ENCODE measurements around the gene NR1I3. TPM values are rescaled to one million over a fixed set of nuclear protein-coding genes. Genes with fewer than 3 reads are reported as not detected.

NR1I3 gene
- total and polyA plus RNA-seq, 2 experiments from 2014 or later, result 0.50 TPM; not detected in 1

- TF ChIP-seq ZNF462 (CRISPR knock-in tag; IDR thresholded peaks at IDR 0.05) (no peak), POLR2AphosphoS5 (IDR thresholded peaks at IDR 0.05; ENCODE audit: low read depth) (peak; percentile 89), NANOG (IDR thresholded peaks at IDR 0.05; ENCODE audit: borderline replicate concordance) (0 out of 2 replicates have a peak, but pooled peaks have one; percentile 32), STAT1 (IDR thresholded peaks at IDR 0.05; ENCODE audit: unreplicated experiment) (no peak), ZNF331 (CRISPR knock-in tag; IDR thresholded peaks at IDR 0.05; ENCODE audit: low read depth) (no peak), REST (IDR thresholded peaks at IDR 0.05; ENCODE audit: unreplicated experiment) (peak; percentile 18), ZNF114 (CRISPR knock-in tag; IDR thresholded peaks at IDR 0.05) (no peak), ETS1 (IDR thresholded peaks at IDR 0.05) (peak; percentile 98), EZH2phosphoT487 (IDR thresholded peaks at IDR 0.05; ENCODE audit: unreplicated experiment) (no peak), CREB1 (CRISPR knock-in tag; IDR thresholded peaks at IDR 0.05; ENCODE audit: low read depth) (peak; percentile 74)
Observed at GRCh38 chr1:161201836-161202712, 35.9 kb downstream of the NR1I3 start, which contains the start of gene NDUFS2 (continued).

All from GM23338 (cell line).